ENCODE data around the gene LRRC61. TPM values are rescaled to one million over a fixed set of nuclear protein-coding genes. Genes with fewer than 3 reads are reported as not detected.

Gene LRRC61
- total and polyA plus RNA-seq, 2 of the 13 experiments (the other 11 are each of a cell fraction or from before 2014, with no cell fraction given): 33.0 to 34.8 TPM

DNA sequence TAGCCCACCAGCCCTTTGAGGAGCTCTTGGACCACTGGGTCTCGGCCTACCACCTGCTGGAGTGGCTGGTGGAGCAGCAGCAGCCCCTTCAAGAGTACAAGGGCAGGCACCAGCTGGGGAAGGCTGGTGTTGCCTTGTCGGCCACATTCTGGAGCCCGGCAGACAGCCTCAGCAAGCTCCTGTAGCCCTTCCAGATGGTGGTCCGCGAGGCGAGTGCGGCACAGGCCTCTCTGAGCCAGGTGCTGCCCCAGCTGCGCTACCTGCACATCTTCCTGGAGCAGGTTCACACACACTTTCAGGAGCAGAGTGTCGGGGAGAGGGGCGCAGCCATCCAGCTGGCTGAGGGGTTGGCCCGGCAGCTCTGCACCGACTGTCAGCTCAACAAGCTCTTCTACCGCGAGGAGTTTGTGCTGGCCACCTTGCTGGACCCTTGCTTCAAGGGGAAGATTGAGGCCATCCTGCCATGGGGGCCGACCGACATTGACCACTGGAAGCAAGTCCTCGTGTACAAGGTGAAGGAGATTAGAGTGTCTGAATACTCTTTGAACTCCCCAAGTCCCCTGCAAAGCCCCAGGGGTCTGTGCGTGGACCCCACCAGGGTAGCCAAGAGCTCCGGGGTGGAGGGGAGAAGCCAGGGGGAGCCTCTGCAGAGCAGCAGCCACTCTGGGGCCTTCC, 7.2 kb downstream of the LRRC61 start (continued):
- TF ChIP-seq, protein P1, sequence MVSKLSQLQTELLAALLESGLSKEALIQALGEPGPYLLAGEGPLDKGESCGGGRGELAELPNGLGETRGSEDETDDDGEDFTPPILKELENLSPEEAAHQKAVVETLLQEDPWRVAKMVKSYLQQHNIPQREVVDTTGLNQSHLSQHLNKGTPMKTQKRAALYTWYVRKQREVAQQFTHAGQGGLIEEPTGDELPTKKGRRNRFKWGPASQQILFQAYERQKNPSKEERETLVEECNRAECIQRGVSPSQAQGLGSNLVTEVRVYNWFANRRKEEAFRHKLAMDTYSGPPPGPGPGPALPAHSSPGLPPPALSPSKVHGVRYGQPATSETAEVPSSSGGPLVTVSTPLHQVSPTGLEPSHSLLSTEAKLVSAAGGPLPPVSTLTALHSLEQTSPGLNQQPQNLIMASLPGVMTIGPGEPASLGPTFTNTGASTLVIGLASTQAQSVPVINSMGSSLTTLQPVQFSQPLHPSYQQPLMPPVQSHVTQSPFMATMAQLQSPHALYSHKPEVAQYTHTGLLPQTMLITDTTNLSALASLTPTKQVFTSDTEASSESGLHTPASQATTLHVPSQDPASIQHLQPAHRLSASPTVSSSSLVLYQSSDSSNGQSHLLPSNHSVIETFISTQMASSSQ (IDR thresholded peaks at IDR 0.05; ENCODE audit: low read depth): no peak
- TF ChIP-seq, protein P1 (CRISPR knock-in tag; IDR thresholded peaks at IDR 0.05; ENCODE audit: borderline replicate concordance): no peak
- TF ChIP-seq TARDBP (CRISPR knock-in tag; IDR thresholded peaks at IDR 0.05) (no peak), ZNF746 (CRISPR knock-in tag; IDR thresholded peaks at IDR 0.05) (no peak), ZBTB8A (CRISPR knock-in tag; IDR thresholded peaks at IDR 0.05; ENCODE audit: borderline replicate concordance, low read depth) (no peak), ARNTL (CRISPR knock-in tag; IDR thresholded peaks at IDR 0.05) (no peak), RBFOX2 (IDR thresholded peaks at IDR 0.05; ENCODE audit: low read depth, low read length) (peak; percentile 60; the same call in 1 of the 2 replicates)
- TF ChIP-seq, protein P2, sequence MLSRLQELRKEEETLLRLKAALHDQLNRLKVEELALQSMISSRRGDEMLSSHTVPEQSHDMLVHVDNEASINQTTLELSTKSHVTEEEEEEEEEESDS (CRISPR knock-in tag; IDR thresholded peaks at IDR 0.05; ENCODE audit: borderline replicate concordance): no peak

All from HepG2 (cell line).